Nephron progenitor cell (in vitro differentiated cells): Measurements from ENCODE around the gene RAB8A.
A peak's percentile ranks its signal among the peaks of the same experiment; 100 is the strongest.

Experiments used
- DNase-seq: peaks from one replicate; pipeline ENCODE4 v3.0.0; 2021
- H3K27ac Mint-ChIP-seq: 2 replicates; pipeline ENCODE4 v1.8.0; 2021; ENCODE audit warnings: mild to moderate bottlenecking, moderate library complexity, mixed read lengths
- H3K27me3 Mint-ChIP-seq: 2 replicates; pipeline ENCODE4 v1.8.0; 2021; ENCODE audit warnings: mild to moderate bottlenecking, low read depth, mixed read lengths; ENCODE audit not compliant: poor library complexity
- H3K36me3 Mint-ChIP-seq: 2 replicates; pipeline ENCODE4 v1.8.0; 2021; ENCODE audit warnings: low read depth, mixed read lengths
- H3K4me1 Mint-ChIP-seq: 2 replicates; pipeline ENCODE4 v1.8.0; 2021; ENCODE audit warnings: mixed read lengths
- H3K4me3 Mint-ChIP-seq: 2 replicates; pipeline ENCODE4 v1.8.0; 2021; ENCODE audit warnings: mild to moderate bottlenecking, moderate library complexity, mixed read lengths
- H3K9me3 Mint-ChIP-seq: 2 replicates; pipeline ENCODE4 v1.8.0; 2021; ENCODE audit warnings: mild to moderate bottlenecking, moderate library complexity, mixed read lengths
- TF ChIP-seq, protein P1 (sequence below): fragments of 200-600 bp; sonication (generic); IDR thresholded peaks from 2 replicates; pipeline ENCODE4 v1.5.0; 2021; ENCODE audit warnings: antibody characterized with exemption

The RAB8A gene

DNA sequence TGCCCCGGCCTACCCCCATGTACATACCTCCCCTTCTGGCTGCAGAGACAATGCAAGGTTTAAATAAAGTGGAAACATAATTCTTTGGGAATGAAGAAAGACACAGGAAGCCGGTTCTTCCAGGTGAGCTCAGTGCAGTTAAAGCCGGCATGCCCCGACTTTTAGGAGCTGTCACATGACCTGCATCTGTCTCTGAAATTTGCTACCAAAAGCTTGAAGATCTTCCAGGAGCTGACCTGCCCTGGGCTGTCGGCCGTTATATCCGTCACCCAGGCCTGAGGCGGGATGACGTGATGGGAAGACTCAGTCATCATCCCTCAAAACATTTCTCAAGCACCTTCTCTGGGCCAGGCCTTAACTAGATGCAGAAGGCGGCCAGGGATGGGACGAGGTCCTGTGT, 10.3 kb downstream of the RAB8A start:
- no peaks in the 10 kb centered on the region for H3K9me3 Mint-ChIP-seq
- no peak overlapping the region for H3K27ac Mint-ChIP-seq
- H3K27me3 Mint-ChIP-seq, result no peaks in the 10 kb centered on the region
- TF ChIP-seq, protein P1, sequence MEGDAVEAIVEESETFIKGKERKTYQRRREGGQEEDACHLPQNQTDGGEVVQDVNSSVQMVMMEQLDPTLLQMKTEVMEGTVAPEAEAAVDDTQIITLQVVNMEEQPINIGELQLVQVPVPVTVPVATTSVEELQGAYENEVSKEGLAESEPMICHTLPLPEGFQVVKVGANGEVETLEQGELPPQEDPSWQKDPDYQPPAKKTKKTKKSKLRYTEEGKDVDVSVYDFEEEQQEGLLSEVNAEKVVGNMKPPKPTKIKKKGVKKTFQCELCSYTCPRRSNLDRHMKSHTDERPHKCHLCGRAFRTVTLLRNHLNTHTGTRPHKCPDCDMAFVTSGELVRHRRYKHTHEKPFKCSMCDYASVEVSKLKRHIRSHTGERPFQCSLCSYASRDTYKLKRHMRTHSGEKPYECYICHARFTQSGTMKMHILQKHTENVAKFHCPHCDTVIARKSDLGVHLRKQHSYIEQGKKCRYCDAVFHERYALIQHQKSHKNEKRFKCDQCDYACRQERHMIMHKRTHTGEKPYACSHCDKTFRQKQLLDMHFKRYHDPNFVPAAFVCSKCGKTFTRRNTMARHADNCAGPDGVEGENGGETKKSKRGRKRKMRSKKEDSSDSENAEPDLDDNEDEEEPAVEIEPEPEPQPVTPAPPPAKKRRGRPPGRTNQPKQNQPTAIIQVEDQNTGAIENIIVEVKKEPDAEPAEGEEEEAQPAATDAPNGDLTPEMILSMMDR, result no peak
- H3K4me1 Mint-ChIP-seq, result no peaks in the 10 kb centered on the region
- no peak for DNase-seq
- H3K4me3 Mint-ChIP-seq, result no peak overlapping the region
- peaks cover 29% of the 10 kb centered on the region for H3K36me3 Mint-ChIP-seq

DNA sequence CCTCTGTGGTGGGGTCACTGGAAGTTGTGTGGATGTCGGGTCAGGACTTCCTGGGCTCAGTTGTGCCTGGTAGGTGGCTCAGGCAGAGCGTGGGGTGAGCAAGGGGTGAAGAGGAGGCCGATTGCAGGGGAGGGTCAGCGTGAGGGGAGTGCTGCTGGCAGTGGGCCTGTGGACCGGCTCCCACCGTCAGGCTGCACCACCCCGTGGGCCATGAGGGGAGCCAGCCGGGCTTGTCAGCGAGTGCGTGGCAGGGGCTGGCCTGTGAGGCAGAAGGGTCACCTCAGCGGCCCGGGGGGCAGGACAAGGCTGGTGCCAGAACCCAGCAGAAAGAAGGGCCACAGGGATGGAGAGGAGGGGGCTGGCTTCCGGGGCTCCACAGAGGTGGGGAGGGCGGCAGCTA, 13.3 kb downstream of the RAB8A start:
- Mint-ChIP-seq H3K27me3 (peaks cover 3% of the 10 kb centered on the region), H3K27ac (peak overlapping the region; percentile 66), H3K36me3 (peaks cover 25% of the 10 kb centered on the region), H3K4me3 (no peak overlapping the region), H3K9me3 (no peaks in the 10 kb centered on the region), H3K4me1 (no peaks in the 10 kb centered on the region)
- TF ChIP-seq, protein P1, result no peak
- no peak for DNase-seq

DNA sequence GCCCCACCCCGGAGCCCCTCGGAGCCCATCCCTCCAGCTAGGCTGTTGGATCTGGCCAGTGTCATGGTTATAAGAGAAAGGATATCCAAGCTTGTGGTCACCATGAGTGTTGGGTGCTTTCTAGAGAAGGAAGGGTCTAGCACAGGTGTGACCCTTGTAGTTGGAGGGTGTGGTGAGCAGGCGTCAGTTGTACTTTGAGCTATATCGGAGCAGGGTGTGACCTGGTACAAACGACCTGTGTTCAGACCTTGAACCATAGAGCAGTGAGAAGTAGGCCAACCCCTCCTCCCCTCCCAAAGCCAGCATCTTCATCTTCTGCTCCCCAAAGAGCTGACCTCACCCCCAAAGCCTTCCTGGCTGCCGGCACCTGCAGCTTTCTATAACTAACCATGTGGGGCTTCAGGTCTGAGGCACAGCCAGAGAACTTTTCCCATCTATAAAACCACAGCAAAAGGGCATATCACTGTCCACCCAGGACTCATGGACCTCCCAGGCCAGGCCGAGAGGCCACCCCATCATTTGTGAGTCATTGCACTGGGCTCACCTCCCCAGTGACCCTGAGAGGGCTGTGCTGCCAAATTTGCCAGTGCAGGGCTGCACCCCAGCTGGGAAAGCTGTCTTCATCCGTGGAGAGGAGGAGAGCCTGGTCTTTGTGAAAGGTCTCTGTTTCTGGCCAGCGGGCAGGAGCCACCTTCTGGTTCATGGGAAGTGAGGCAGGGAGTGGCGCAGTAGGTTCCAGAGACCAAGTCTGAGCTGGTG, 14.2 kb downstream of the RAB8A start:
- Mint-ChIP-seq H3K9me3 (no peaks in the 10 kb centered on the region), H3K27ac (no peak overlapping the region), H3K27me3 (peaks cover 3% of the 10 kb centered on the region), H3K4me1 (no peaks in the 10 kb centered on the region), H3K36me3 (peaks cover 34% of the 10 kb centered on the region), H3K4me3 (no peak overlapping the region)
- no peak for DNase-seq
- TF ChIP-seq, protein P1, result no peak

DNA sequence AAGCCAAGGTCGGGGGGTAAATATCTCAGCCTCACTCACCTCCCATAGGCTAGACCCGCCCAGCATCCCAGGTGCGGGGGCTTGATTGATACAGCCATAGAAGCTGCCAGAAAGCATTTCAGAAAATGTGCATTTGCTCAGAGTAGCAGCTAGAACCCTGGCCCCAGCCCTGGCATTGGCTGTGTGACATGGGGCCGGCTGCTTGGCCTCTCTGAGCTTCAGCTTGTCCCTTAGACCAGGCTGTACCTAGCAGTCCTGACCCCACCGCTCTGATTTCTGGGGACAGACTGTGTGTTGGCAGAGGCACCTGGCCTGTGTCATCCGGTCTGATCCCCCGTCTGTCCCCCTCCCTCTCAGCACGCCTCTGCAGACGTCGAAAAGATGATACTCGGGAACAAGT, 15.4 kb downstream of the RAB8A start:
- TF ChIP-seq, protein P1, result no peak
- no peak overlapping the region for H3K4me3 Mint-ChIP-seq
- H3K27ac Mint-ChIP-seq, result no peak overlapping the region
- H3K36me3 Mint-ChIP-seq, result peaks cover 38% of the 10 kb centered on the region
- H3K27me3 Mint-ChIP-seq, result peaks cover 3% of the 10 kb centered on the region
- no peak for DNase-seq
- H3K9me3 Mint-ChIP-seq, result no peaks in the 10 kb centered on the region
- H3K4me1 Mint-ChIP-seq, result no peaks in the 10 kb centered on the region

DNA sequence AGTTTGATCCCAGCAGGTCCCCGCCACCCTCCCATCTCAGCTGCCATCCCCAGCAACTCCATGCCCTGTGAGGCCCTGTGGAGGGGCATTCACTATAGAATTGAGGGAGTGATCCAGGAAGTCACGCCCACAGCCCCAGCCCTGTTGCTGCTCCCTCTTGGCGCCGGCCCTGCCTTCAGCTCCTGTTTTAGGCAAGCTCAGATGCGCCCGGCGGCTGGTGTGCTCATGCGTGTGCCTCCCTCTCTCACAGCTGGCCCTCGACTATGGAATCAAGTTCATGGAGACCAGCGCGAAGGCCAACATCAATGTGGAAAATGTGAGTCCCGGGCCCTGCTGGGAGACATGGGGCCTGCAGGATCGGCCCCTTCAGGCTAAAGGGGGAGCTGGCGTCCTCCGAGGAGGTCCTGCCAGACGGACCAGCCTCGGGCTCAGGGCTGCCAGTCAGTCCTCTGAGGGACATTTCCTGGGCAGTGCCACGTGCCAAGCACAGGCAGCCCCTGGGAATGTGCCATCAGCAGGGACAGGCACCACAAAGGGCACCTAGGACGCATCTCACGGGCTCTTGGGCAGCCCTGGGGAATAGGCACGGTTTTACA, 16.2 kb downstream of the RAB8A start:
- Mint-ChIP-seq H3K36me3 (peaks cover 46% of the 10 kb centered on the region), H3K4me3 (no peak overlapping the region), H3K27me3 (peaks cover 3% of the 10 kb centered on the region), H3K4me1 (no peaks in the 10 kb centered on the region), H3K9me3 (no peaks in the 10 kb centered on the region), H3K27ac (no peak overlapping the region)
- TF ChIP-seq, protein P1, result no peak
- no peak for DNase-seq

DNA sequence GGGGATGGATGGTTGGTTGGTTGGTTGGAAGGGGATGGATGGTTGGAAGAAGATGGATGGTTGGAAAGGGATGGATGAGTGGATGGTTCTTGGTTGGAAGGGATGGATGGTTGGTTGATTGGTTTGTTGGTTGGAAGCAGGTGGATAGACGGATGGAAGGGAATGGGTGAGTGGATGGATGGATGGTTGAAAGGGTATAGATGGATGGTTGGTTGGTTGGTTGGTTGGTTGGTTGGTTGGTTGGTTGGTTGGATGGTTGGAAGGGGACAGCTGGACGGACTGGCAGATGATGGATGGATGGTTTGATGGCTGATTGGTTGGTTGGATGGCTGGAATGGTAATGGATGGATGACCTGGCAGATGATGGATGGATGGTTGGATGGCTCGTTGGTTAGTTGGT, 20.0 kb downstream of the RAB8A start:
- TF ChIP-seq, protein P1, result no peak
- no peak overlapping the region for H3K27ac Mint-ChIP-seq

More for the DNA sequence above, 20.0 kb downstream of the RAB8A start:
- Mint-ChIP-seq H3K9me3 (no peaks in the 10 kb centered on the region), H3K27me3 (peaks cover 3% of the 10 kb centered on the region), H3K36me3 (peaks cover 70% of the 10 kb centered on the region), H3K4me3 (no peak overlapping the region), H3K4me1 (no peaks in the 10 kb centered on the region)
- DNase-seq, result no peak
